SK-N-MC (cell line): ENCODE data around the gene RAN.

Experiments used
- DNase-seq: peaks from one replicate; pipeline ENCODE4 v3.0.0-alpha.2; 2011; ENCODE audit warnings: low read depth, low spot score
- H3K27ac ChIP-seq: fragments of 200-600 bp; sonication (generic); 2 replicates; pipeline ENCODE4 v1.5.1; 2016; ENCODE audit warnings: mixed run types
- H3K36me3 ChIP-seq: fragments of 200-600 bp; sonication (generic); 2 replicates; pipeline ENCODE4 v1.6.1; 2017; ENCODE audit warnings: antibody characterized with exemption, low read length, mixed read lengths; ENCODE audit not compliant: insufficient read depth
- H3K4me3 ChIP-seq: fragments of 200-600 bp; sonication (generic); 2 replicates; pipeline ENCODE4 v1.5.1; 2016
- H3K9ac ChIP-seq: fragments of 200-600 bp; sonication (generic); 2 replicates; pipeline ENCODE4 v1.8.0; 2017; ENCODE audit warnings: mixed run types, mixed read lengths; ENCODE audit not compliant: insufficient read length
- H3K9me3 ChIP-seq: fragments of 200-600 bp; sonication (generic); 2 replicates; pipeline ENCODE4 v1.6.1; 2017; ENCODE audit warnings: low read depth, mild to moderate bottlenecking, antibody characterized with exemption, low read length, moderate library complexity, mixed read lengths
- EZH2 ChIP-seq: fragments of 200-600 bp; sonication (generic); IDR thresholded peaks from one replicate; pipeline ENCODE4 v1.6.1; 2017; ENCODE audit warnings: antibody characterized with exemption
- FOXP2 ChIP-seq: optimal IDR thresholded peaks from 2 replicates; pipeline ENCODE3; 2011; ENCODE audit warnings: mild to moderate bottlenecking, moderate library complexity; ENCODE audit not compliant: insufficient read depth; ENCODE audit errors: extremely low read length, control extremely low read depth
- POLR2AphosphoS5 ChIP-seq: IDR thresholded peaks from 2 replicates; pipeline ENCODE4 v1.6.1; 2012; ENCODE audit warnings: mild to moderate bottlenecking, low read depth, low read length, borderline replicate concordance

RAN gene

GRCh38 chr12:130920723-130921381 lies 49.0 kb downstream of the RAN start:
- no peaks in the 10 kb centered on the region for H3K9me3 ChIP-seq

GRCh38 chr12:130922511-130922953 lies 50.7 kb downstream of the RAN start:
- H3K36me3 ChIP-seq, result no peaks in the 10 kb centered on the region
- TF ChIP-seq FOXP2 (no peak), EZH2 (no peak), POLR2AphosphoS5 (no peak)
- no peak for DNase-seq
- no peak overlapping the region for H3K4me3 ChIP-seq
- H3K9ac ChIP-seq, result no peak overlapping the region
- no peak overlapping the region for H3K27ac ChIP-seq
- no peaks in the 10 kb centered on the region for H3K9me3 ChIP-seq

More at GRCh38 chr12:130920723-130921381, 49.0 kb downstream of the RAN start:
- TF ChIP-seq POLR2AphosphoS5, result no peak
- no peak for TF ChIP-seq FOXP2
- no peak for TF ChIP-seq EZH2
- no peak overlapping the region for H3K27ac ChIP-seq
- no peaks in the 10 kb centered on the region for H3K36me3 ChIP-seq
- no peak overlapping the region for H3K9ac ChIP-seq
- DNase-seq, result no peak
- no peak overlapping the region for H3K4me3 ChIP-seq

GRCh38 chr12:130924966-130925665 lies 53.2 kb downstream of the RAN start:
- Histone ChIP-seq H3K9ac (no peak overlapping the region), H3K36me3 (no peaks in the 10 kb centered on the region), H3K27ac (no peak overlapping the region), H3K4me3 (no peak overlapping the region), H3K9me3 (no peaks in the 10 kb centered on the region)
- no peak for DNase-seq
- TF ChIP-seq FOXP2, result no peak
- TF ChIP-seq POLR2AphosphoS5, result no peak
- TF ChIP-seq EZH2, result no peak

GRCh38 chr12:130925666-130926015 lies 53.8 kb downstream of the RAN start:
- H3K9ac ChIP-seq, result no peak overlapping the region
- no peaks in the 10 kb centered on the region for H3K36me3 ChIP-seq
- no peak for TF ChIP-seq EZH2
- TF ChIP-seq POLR2AphosphoS5, result no peak
- no peak for TF ChIP-seq FOXP2
- DNase-seq, result no peak
- no peak overlapping the region for H3K4me3 ChIP-seq
- H3K9me3 ChIP-seq, result no peaks in the 10 kb centered on the region
- no peak overlapping the region for H3K27ac ChIP-seq
